PC-9 (cell line): Measurements from ENCODE around the gene CDC27.

ENCODE experiments used
- CTCF ChIP-seq: fragments of 200-600 bp; sonication (generic); conservative IDR thresholded peaks from 2 replicates; pipeline ENCODE4 v1.6.1; 2017; ENCODE audit warnings: mixed run types, antibody characterized with exemption, mild to moderate bottlenecking, moderate library complexity
- EZH2 ChIP-seq: fragments of 200-600 bp; sonication (generic); IDR thresholded peaks from 2 replicates; pipeline ENCODE4 v1.8.0; 2017; ENCODE audit warnings: antibody characterized with exemption, low read depth

GRCh38 chr17:47221154-47221553 lies 32.1 kb upstream of the CDC27 start:
- TF ChIP-seq CTCF (no peak), EZH2 (no peak)
